Stimulated activated CD4-positive, alpha-beta T cell treated with anti-CD3 and anti-CD28 coated beads, TNF-alpha, amount 100 ng/mL, for 1 hour (primary cell): ENCODE results near the gene NCKAP1.

Experiments
- DNase-seq, 3 donors: peaks; one replicate each; pipeline ENCODE4 v3.0.0-alpha.2; 2020; ENCODE audit warnings: low read depth in 3 of 3, low spot score in 1 of 3

Gene NCKAP1

GRCh38 chr2:182950546-182950945 lies 87.7 kb downstream of the NCKAP1 start:
- no peak for DNase-seq

GRCh38 chr2:182949572-182950189 lies 88.6 kb downstream of the NCKAP1 start:
- no peak for DNase-seq

- no peak for DNase-seq
Observed at GRCh38 chr2:182949052-182949451, 89.2 kb downstream of the NCKAP1 start.

GRCh38 chr2:182946958-182947369 lies 91.3 kb downstream of the NCKAP1 start:
- DNase-seq, result no peak

- DNase-seq, result no peak
Observed at GRCh38 chr2:182943339-182943738, 94.9 kb downstream of the NCKAP1 start.

- no peak for DNase-seq
Observed at GRCh38 chr2:182942756-182943155, 95.5 kb downstream of the NCKAP1 start.

GRCh38 chr2:182941919-182942318 lies 96.3 kb downstream of the NCKAP1 start:
- no peak for DNase-seq

GRCh38 chr2:182941121-182941722 lies 97.0 kb downstream of the NCKAP1 start:
- DNase-seq, result no peak

GRCh38 chr2:182937870-182938269 lies 100.4 kb downstream of the NCKAP1 start:
- no peak for DNase-seq

- DNase-seq, result no peak
Observed at GRCh38 chr2:182933629-182934028, 104.6 kb downstream of the NCKAP1 start.

GRCh38 chr2:182929972-182930371 lies 108.3 kb downstream of the NCKAP1 start:
- no peak for DNase-seq

GRCh38 chr2:182924306-182924705 lies 114.0 kb downstream of the NCKAP1 start:
- DNase-seq, result no peak

- no peak for DNase-seq
Observed at GRCh38 chr2:182921234-182921633, 117.0 kb downstream of the NCKAP1 start.

- DNase-seq, result no peak
Observed at GRCh38 chr2:182920631-182921056, 117.6 kb downstream of the NCKAP1 start.

GRCh38 chr2:182920089-182920488 lies 118.2 kb downstream of the NCKAP1 start:
- no peak for DNase-seq

GRCh38 chr2:182918961-182919652 lies 119.2 kb downstream of the NCKAP1 start:
- DNase-seq, result no peak

GRCh38 chr2:182917924-182918323 lies 120.3 kb downstream of the NCKAP1 start:
- DNase-seq, result no peak

- no peak for DNase-seq
Observed at GRCh38 chr2:182916417-182916816, 121.8 kb downstream of the NCKAP1 start.

GRCh38 chr2:182915369-182916326 lies 122.6 kb downstream of the NCKAP1 start:
- DNase-seq, result no peak

GRCh38 chr2:182914852-182915251 lies 123.4 kb downstream of the NCKAP1 start:
- no peak for DNase-seq

- DNase-seq, result no peak
Observed at GRCh38 chr2:182913064-182913463, 125.2 kb downstream of the NCKAP1 start.
